Activated CD8-positive, alpha-beta memory T cell treated with anti-CD3 and anti-CD28 coated beads, Interleukin-2, amount 50 U/mL, for 48 hours (primary cell): Measurements from ENCODE around the gene SHISA5.

Experiments
- DNase-seq: peaks from one replicate; pipeline ENCODE4 v3.0.0-alpha.2; 2020

The SHISA5 gene

GRCh38 chr3:48456456-48456855, 47.5 kb downstream of the SHISA5 start:
- no peak for DNase-seq

GRCh38 chr3:48451270-48451669, 52.7 kb downstream of the SHISA5 start:
- DNase-seq, result no peak

GRCh38 chr3:48446425-48447193, 57.4 kb downstream of the SHISA5 start, which contains the start of gene ATRIP:
Gene ATRIP (plus strand): TSS chr3:48446737. CDS start chr3:48446846, 109 bp downstream.
- DNase-seq, result peak; percentile 94

GRCh38 chr3:48446043-48446424, 57.9 kb downstream of the SHISA5 start:
- no peak for DNase-seq

DNA sequence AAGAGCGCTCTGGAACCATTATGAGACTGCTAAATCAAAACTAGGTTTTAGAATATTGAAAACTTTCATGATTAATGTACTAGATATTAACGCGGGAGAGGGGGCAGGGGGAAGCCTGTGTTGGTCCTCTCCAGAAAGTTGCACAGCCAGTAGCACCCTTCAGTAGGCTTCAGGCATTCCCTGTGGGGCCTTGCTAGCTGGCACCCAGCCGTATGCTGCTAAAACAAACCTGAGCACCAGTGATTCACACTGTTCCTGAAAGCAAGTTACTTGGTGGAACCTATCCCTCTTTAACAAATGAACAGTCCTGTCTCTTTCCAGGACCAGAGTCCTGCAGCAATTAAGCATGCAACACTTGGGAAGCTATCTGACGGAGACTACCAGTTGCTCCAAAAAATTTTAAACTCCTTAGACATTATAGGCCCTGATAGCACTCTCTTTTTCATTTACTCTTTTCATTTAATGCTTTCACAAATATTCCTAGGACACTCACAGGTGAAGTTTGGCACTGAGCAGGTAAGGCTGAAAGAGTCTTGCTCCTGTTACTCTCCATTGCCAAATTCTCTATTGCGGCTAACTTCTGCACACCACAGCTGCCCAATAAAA, 58.6 kb downstream of the SHISA5 start:
- no peak for DNase-seq

DNA sequence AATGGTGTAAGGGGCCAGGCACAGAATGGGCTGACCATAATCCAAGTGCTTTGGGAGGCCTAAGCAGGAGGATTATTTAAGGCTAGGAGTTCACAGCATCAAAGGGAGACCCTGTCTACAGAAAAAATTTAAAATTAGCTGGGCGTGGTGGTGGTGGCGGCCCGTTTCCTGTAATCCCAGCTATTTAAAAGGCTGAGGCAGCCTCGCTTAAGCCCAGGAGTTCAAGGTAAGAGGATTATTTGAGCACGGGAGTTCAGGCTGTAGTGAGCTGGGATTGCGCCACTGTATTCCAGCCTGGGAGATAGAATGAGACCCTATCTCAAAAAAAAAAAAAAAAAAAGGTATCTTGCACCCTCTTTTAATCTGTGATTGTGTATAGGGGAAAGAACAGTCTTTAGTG, 62.0 kb downstream of the SHISA5 start:
- DNase-seq, result no peak

GRCh38 chr3:48440590-48440958, 63.4 kb downstream of the SHISA5 start:
- DNase-seq, result no peak

DNA sequence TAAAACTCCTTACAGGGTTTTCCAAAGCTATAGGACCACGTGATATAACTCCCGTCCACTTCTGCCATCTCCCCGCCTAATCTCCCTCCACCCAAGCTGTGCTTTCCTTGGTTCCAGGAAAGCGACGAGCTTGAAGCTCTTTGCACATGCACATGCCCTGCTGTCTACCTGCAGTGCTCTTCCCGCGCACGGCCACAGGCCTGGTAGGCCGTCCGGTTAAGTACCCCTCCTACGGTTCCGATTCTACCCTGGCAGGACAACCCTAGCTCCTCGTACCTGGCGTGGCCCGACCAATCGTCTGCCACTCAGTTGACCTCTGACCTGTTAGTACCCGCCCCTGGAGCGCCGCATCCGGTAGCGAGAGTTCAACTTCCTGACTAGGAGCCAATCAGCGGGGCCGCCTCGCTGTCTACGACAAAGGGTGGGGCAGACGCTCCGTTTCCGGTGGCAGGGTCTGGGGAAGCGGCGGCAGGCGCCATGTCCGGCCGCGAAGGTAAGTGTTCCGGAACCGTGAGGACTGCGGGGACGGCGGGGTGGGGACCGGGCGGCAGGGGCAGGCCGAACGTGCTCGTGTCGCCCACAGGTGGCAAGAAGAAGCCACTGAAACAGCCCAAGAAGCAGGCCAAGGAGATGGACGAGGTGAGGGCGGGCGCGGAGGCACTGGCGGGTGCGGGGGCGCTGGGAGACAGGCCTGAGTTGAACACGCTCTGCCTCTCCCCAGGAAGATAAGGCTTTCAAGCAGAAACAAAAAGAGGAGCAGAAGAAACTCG, 64.0 kb downstream of the SHISA5 start, which contains the start of the genes CCDC51 and TMA7:
CCDC51 (minus strand) TSS at position 300 of the 770 bp plus-strand sequence. CDS start 4,991 bp downstream, outside the sequence.
TMA7 (plus strand) TSS at position 438 of the 770 bp plus-strand sequence; CDS start at position 478, 40 bp downstream.
- DNase-seq, result peak; percentile 98

GRCh38 chr3:48437812-48438211, 66.2 kb downstream of the SHISA5 start:
- no peak for DNase-seq

- DNase-seq, result no peak
These were observed 67.1 kb downstream of the SHISA5 start for GRCh38 chr3:48436855-48437254.

GRCh38 chr3:48436477-48436787, 67.5 kb downstream of the SHISA5 start:
- no peak for DNase-seq

- DNase-seq, result peak; percentile 91
These were observed 68.0 kb downstream of the SHISA5 start for GRCh38 chr3:48435774-48436476.

DNA sequence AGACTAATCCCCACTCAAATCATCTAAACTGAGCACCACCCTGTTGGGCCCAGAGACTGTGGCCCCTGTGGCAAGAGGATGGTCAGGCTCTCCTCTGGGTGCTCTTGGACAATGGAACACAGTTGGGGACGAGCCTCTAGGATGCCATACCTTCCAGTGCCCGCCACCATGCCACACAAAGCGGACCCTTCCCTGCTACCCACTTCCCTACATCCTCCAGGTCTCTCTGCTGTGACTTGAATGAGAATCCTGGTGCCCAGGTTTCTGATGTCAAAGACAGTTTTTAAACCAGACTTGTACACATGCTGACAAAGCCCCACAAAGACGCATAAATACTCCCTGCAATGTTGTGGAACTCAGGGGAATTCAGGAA, 68.8 kb downstream of the SHISA5 start:
- DNase-seq, result no peak

- DNase-seq, result no peak
These were observed 69.3 kb downstream of the SHISA5 start for GRCh38 chr3:48434591-48435222.

GRCh38 chr3:48433472-48434118, 70.4 kb downstream of the SHISA5 start:
- no peak for DNase-seq

DNA sequence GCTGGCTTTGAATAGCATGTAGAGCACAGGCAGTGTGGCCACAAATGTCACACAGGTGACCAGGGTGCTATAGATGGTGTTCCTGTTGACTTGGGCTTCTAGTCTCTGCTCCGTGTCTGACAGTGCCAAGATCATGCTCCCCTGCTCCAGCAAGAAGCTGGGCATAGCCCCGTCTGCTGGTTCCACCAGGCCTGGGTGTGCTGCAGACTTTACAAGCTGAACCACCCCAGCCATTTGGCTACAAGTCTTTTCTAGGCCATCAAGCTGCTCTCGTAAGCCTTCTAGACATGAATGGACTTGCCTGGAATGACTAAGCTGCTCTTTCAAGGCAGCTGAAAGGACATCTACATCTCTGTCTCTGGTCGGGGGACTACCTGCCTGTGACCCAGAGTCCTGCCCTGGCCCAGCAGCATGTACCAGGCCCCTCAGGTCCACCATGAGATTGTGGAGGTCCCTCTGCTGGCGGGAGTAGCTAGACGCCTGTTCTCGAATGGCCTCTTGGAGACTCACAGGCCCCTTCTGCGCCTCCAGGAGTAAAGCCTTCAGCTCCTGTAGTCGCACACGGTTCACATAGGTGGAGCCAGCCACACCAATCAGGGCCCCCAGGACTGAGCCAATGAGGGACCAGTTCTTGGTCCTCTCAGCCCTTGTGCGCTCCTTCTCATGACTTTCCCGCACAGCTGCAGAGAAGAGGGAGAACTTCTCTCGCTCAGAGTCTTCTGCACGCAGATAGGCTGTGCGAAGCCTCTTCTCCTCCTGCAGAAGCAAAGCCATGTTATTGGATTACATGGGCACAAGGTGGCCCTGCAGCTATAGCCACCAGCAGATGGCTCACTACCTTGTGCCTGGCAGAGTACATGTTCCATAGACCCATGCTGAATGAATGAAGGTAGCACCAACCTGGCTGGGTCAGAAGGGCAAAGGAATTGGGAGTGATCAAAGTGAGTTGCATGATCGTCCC, 71.3 kb downstream of the SHISA5 start:
- no peak for DNase-seq

DNA sequence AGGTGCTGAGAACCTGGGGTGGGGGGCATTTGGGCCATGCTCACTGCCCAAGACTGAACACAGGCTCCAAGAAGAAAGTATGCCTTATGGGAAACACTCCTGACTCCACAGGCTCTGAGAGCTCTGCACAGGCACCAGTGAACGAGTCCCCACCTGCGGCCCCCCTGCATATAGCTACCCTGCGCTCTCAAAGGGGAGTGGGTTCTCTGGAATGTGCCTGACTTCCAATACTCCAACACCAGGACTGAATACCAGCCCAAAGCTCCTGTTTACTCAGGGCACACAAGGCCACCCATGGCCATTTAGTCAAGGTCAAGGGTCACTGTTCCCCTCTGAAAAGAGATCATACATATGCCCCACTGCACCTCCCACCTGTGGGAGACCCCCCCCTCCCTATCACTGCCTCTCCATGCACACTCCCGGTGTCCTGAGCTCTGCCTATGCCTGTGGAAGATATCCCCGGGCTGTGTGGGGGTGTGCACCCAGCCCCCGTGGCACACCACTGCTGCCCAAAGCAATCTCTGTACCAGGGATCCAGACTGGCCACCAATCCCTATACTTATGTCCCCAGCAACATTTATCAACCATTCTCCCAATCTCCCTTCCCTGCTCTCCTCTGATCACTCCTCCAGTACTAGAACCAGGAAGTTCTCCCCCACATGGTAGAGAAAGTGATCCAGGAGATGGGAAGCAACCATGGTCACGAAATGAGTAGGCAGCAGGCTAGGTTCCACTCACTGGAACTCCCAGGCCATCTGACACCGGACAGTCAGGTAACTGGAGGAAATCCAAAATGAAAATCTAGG, 72.5 kb downstream of the SHISA5 start:
- DNase-seq, result no peak

DNA sequence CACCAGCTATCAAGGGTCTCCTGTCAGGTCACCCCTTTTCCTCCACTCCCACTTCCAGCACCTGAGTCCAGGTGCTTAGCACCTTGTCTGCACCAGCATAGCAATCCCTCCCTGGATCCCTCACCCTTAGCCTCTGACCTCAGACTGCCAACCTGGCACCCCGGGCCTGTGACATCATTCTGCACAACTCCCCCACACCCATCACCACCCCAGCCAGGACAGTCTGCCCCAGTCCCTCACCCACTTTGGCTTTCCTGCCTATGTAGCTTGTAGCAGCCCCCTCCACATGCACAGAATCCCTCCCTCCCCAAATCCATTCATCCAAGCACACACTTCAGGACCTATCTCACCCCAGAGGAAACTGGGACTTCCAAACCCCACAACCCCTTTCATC, 73.3 kb downstream of the SHISA5 start:
- DNase-seq, result no peak

DNA sequence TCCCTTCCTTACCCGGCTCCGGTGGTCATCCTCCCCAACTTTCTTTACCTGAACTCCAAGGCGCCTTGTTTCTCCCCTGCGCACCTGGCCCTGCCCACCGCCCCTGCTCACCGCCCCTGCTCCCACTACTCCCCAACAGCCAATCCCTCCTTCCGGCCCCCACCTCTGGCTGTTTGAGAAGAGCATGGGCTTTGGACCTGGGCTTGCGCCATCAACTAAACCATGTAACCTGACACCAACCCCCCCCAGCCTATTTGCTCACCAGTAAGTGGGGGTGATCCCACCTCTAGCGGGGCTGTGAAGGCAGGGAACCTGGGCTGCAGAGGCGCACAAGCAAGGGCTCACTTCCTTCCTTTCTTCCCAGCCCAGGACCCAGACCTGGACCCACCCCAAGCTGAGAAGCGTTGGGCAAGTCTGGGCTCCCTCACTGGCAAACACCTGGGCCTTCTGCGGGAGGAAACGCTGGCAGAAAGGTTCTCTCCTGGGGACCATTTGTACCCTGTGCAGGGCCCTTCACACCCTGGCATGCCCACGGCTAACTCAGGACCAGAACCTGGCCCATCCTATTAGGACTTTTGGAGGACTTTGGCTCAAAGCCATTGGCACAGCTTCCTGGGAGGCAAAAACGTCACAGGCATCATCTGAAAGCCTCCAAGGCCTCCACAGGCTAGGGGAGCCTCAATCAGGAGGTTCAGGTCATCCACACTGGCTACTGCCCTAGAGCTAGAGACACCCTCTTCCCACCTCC, 73.8 kb downstream of the SHISA5 start, which contains the start of gene PLXNB1:
PLXNB1 (minus strand) TSS at position 127 of the 748 bp plus-strand sequence. CDS start 5,475 bp downstream, outside the sequence.
- no peak for DNase-seq
